22Rv1 (cell line): ENCODE results near the gene QSOX1.

Experiments used
- H3K27ac ChIP-seq: fragments of 450-650 bp; 2 replicates; pipeline ENCODE4 v1.5.1; 2017
- ZFX ChIP-seq: fragments of 450-650 bp; IDR thresholded peaks from 2 replicates; pipeline ENCODE4 v1.6.1; 2017; ENCODE audit warnings: antibody characterized with exemption, borderline replicate concordance
- TF ChIP-seq, protein P1 (sequence below): fragments of 450-650 bp; IDR thresholded peaks from 2 replicates; pipeline ENCODE4 v1.5.1; 2017; ENCODE audit warnings: mild to moderate bottlenecking

Gene QSOX1

DNA sequence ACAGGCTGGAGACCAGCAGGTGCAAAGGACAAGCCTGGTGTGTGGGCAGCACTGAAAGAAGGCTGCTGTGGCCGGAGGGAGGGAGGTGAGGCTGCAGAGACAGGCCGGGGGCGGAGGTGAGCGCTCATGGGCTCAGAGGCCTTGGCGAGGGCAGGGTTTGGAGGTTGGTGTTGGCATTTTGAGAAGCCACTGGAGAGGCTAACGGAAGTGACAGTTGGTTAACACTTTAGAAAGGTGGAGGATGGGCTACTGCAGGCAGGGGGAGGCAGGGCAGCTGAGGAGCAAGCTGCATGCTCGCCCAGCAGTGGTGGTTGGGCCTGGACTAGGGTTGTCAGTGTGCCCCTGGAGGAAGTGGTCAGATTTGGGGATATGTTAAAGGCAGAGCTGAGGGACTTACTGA, 37.5 kb downstream of the QSOX1 start:
- TF ChIP-seq, protein P1, sequence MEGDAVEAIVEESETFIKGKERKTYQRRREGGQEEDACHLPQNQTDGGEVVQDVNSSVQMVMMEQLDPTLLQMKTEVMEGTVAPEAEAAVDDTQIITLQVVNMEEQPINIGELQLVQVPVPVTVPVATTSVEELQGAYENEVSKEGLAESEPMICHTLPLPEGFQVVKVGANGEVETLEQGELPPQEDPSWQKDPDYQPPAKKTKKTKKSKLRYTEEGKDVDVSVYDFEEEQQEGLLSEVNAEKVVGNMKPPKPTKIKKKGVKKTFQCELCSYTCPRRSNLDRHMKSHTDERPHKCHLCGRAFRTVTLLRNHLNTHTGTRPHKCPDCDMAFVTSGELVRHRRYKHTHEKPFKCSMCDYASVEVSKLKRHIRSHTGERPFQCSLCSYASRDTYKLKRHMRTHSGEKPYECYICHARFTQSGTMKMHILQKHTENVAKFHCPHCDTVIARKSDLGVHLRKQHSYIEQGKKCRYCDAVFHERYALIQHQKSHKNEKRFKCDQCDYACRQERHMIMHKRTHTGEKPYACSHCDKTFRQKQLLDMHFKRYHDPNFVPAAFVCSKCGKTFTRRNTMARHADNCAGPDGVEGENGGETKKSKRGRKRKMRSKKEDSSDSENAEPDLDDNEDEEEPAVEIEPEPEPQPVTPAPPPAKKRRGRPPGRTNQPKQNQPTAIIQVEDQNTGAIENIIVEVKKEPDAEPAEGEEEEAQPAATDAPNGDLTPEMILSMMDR, result no peak
- no peak for TF ChIP-seq ZFX
- no peak overlapping the region for H3K27ac ChIP-seq

DNA sequence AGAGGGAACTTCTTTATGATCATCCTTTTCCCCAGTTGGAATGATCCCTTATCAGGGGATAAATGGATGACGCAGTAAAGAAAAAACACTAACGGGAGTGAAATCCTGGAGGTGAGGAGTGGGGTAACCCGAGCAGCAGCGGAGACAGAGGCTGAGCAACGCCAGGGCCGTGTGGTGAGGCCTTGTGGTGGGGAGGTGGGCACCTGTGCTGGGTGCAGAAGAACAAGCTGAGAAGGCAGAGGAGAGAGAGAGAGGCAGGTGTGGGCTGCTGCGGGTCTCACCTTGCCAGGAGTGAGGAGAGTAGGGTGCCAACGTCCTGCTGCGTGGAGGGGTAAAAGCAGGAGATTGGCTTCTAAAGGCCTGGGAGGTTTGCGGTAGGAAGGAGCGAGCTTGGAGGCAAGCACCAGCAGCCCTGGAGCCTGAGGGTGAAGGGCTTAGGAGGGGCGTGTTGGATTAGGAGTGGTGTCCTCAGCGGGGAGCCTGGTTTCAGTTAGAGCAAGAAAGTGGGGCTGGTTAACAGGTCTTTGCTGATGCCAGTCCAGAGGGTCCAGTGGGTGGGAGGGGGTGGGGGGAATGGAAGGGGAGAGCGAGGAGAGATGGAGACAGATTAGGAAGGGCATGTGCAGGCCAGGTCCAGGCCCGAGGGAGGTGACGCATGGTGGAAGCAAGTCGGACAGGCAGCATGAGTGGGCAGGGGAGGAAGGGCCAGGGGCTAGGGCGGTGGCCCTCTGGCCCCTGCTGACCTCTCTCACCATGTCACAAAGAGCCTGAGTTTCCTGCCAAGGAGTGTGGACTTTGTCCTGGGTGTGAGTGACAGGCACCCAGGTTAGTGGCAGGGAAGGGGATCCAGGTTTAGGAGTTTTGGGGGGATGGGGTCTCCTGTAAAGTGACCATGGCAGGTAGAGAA, 38.7 kb downstream of the QSOX1 start:
- H3K27ac ChIP-seq, result no peak overlapping the region

DNA sequence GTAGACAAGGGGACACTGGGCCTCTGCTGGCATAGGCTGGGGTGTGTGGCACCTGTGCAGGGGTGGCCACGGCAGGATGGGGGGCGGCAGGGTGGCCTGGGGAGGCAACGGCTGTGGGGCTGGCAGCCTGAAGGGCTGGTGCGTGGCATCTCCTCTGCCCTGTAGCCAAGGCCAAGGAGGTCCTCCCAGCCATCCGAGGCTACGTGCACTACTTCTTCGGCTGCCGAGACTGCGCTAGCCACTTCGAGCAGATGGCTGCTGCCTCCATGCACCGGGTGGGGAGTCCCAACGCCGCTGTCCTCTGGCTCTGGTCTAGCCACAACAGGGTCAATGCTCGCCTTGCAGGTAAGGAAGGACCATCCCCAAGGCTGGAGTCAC, 39.4 kb downstream of the QSOX1 start:
- TF ChIP-seq, protein P1, result no peak
- TF ChIP-seq ZFX, result no peak
- H3K27ac ChIP-seq, result no peak overlapping the region

More for the DNA sequence above, 38.7 kb downstream of the QSOX1 start:
- TF ChIP-seq, protein P1, result no peak
- no peak for TF ChIP-seq ZFX

DNA sequence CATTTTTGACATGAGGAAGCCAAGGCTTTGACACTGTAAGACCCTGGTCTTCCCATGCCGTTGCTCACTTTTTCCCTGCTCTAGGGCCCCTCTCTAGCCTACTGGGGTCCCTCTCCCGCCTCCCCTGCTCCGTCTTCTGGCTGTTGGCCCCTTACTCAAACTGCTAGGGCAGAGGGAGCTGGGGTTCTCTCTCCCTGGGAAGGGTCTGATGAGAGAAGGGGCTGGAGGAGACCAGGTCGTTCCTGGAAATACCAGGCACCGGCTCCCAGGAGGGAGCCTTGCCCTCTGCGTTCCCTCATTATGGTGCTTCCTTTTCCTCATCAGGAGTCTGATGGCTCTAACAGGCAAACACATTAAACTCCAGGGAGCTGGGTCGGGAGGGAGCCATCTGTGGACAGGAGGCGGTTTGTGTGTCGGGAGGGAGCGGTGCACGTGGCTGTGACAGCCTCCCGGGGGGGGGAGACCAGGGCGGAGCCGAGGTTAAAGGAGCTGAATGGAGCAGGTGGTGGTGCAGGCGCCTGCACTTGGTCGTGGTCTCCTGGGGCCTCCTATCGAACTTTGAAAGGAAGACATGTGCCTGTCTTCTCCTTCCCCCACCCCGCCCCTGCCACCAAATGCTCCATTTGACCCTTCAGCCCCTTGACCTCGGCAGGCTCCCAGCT, 40.0 kb downstream of the QSOX1 start:
- no peak overlapping the region for H3K27ac ChIP-seq

DNA sequence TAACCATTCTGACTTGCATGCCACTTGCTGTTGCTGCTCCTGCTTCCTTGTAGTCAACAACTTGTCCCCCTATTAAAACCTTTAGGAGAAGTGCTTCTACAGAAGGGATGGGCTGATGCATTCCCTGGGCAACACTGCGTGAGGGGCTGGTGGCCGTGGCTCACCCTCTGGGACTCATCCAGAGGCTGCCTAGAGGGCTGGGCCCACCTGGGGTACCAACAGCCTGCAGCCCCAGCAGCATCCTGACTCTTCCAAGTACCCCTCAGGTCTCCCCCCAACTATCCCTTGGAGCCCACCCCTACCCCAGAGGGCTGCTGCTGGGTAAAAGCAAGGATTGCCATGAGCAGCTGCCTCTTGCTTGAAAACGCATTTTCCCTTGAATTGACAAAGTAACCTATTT, 40.7 kb downstream of the QSOX1 start:
- no peak overlapping the region for H3K27ac ChIP-seq
- TF ChIP-seq, protein P1, result no peak
- no peak for TF ChIP-seq ZFX

More for the DNA sequence above, 40.0 kb downstream of the QSOX1 start:
- TF ChIP-seq ZFX, result no peak
- TF ChIP-seq, protein P1, result no peak

DNA sequence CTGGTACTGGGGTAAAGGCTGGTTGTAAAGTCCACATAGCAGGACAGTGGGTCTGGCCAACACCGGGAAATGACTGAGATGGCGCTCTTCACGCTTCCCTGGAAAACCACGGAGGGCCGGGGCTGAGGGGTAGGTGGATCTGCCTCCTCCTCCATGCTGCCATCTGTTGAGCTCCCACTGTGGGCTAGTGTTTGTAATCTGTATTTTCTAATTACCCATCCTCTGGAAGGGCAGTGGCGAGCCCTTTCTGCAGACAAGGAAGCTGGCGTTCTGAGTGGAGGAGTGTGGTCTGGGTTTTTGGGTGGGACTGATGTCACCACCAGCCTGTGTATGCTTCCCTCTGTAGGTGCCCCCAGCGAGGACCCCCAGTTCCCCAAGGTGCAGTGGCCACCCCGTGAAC, 41.2 kb downstream of the QSOX1 start:
- TF ChIP-seq, protein P1, result no peak
- TF ChIP-seq ZFX, result no peak
- no peak overlapping the region for H3K27ac ChIP-seq

DNA sequence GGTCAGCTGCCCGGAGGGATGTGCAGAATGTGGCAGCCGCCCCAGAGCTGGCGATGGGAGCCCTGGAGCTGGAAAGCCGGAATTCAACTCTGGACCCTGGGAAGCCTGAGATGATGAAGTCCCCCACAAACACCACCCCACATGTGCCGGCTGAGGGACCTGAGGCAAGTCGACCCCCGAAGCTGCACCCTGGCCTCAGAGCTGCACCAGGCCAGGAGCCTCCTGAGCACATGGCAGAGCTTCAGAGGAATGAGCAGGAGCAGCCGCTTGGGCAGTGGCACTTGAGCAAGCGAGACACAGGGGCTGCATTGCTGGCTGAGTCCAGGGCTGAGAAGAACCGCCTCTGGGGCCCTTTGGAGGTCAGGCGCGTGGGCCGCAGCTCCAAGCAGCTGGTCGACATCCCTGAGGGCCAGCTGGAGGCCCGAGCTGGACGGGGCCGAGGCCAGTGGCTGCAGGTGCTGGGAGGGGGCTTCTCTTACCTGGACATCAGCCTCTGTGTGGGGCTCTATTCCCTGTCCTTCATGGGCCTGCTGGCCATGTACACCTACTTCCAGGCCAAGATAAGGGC, 41.9 kb downstream of the QSOX1 start:
- no peak overlapping the region for H3K27ac ChIP-seq
- TF ChIP-seq, protein P1, result no peak
- no peak for TF ChIP-seq ZFX
